Activated B cell treated with CpG ODN at 0.5 μM for 24 hours (primary cell): ENCODE data around the gene SLC35D1. TPM values are rescaled to one million over a fixed set of nuclear protein-coding genes. Genes with fewer than 3 reads are reported as not detected.

Experiments
- ATAC-seq: fragments of 200-7000 bp; cut with Tn5 transposase; one replicate; pipeline ENCODE4 v1.10.0; 2021; ENCODE audit warnings: low read depth, mild to moderate bottlenecking, moderate library complexity
- CTCF ChIA-PET: fragments of 350-600 bp; sonication (Branson Sonifier 250); formaldehyde crosslinking; loops from one replicate; lab custom pipeline; 2021; ENCODE audit warnings: antibody characterized with exemption; lab: Charles Lee
- POLR2A ChIA-PET: fragments of 350-600 bp; sonication (Branson Sonifier 250); formaldehyde crosslinking; loops from one replicate; lab custom pipeline; 2021; ENCODE audit warnings: antibody characterized with exemption; lab: Charles Lee
- DNase-seq: peaks from one replicate; pipeline ENCODE4 v3.0.0; 2022
- H3K27ac Mint-ChIP-seq: one replicate; pipeline ENCODE4 v1.8.0; 2020; ENCODE audit warnings: mixed read lengths
- H3K27me3 Mint-ChIP-seq: one replicate; pipeline ENCODE4 v1.8.0; 2021; ENCODE audit warnings: mixed read lengths
- H3K36me3 Mint-ChIP-seq: one replicate; pipeline ENCODE4 v1.8.0; 2021; ENCODE audit warnings: low read depth, mixed read lengths
- H3K4me1 Mint-ChIP-seq: one replicate; pipeline ENCODE4 v1.8.0; 2021; ENCODE audit warnings: mixed read lengths
- H3K4me3 Mint-ChIP-seq: one replicate; pipeline ENCODE4 v1.8.0; 2020; ENCODE audit warnings: mild to moderate bottlenecking, mixed read lengths
- H3K9me3 Mint-ChIP-seq: one replicate; pipeline ENCODE4 v1.8.0; 2020; ENCODE audit warnings: mixed read lengths
- CTCF ChIP-seq: fragments of 200-600 bp; IDR thresholded peaks from one replicate; pipeline ENCODE4 v1.8.0; 2022; ENCODE audit warnings: antibody characterized with exemption, mild to moderate bottlenecking
- intact Hi-C: fragments of 100-400 bp; cut with micrococcal nuclease; formaldehyde crosslinking; loops from one replicate; pipeline ENCODE4 v1.15.1; 2024
- total RNA-seq: library from RNA; stranded (reverse); gene quantifications from 2 replicates; pipeline ENCODE4 v1.2.3, GENCODE V29; 2022

Gene SLC35D1
- total RNA-seq, 1 donor from 2014 or later: 11.1 TPM

DNA sequence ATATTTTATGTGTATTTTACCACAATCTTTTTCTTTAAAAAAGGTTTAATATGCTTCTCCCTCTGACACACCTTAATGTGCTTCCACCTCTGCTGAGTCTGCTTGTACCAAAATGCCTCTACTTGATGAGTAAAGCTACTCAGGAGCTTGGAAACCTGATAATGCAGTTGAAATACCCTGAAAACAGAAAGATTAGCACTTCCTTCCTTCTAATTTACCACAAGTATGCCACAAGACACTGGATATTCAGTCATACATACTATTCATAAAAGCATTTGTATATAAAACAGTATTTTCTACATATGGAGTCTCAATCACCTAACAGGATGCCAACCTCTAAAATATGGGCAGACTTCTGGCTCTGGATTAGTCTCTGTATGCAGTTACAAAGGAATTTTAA is 55.0 kb downstream of the SLC35D1 start:
- peaks cover 41% of the 10 kb centered on the region for H3K36me3 Mint-ChIP-seq
- no peak for DNase-seq
- H3K27me3 Mint-ChIP-seq: no peaks in the 10 kb centered on the region
- CTCF ChIA-PET: interaction anchor here (3.8 kb wide), 1 partner anchor 150 kb away, joined by 34 read pairs; no protein-coding TSS in a partner anchor
- H3K4me3 Mint-ChIP-seq: no peak overlapping the region
- peaks cover 15% of the 10 kb centered on the region for H3K4me1 Mint-ChIP-seq
- POLR2A ChIA-PET: no interaction called here
- no peaks in the 10 kb centered on the region for H3K9me3 Mint-ChIP-seq
- no peak for TF ChIP-seq CTCF
- ATAC-seq: no peak
- H3K27ac Mint-ChIP-seq: peak overlapping the region; percentile 50
- intact Hi-C loops: loop anchor here (5.0 kb wide), 2 partner anchors 53 to 62 kb away; partner anchors contain the start of gene SLC35D1

DNA sequence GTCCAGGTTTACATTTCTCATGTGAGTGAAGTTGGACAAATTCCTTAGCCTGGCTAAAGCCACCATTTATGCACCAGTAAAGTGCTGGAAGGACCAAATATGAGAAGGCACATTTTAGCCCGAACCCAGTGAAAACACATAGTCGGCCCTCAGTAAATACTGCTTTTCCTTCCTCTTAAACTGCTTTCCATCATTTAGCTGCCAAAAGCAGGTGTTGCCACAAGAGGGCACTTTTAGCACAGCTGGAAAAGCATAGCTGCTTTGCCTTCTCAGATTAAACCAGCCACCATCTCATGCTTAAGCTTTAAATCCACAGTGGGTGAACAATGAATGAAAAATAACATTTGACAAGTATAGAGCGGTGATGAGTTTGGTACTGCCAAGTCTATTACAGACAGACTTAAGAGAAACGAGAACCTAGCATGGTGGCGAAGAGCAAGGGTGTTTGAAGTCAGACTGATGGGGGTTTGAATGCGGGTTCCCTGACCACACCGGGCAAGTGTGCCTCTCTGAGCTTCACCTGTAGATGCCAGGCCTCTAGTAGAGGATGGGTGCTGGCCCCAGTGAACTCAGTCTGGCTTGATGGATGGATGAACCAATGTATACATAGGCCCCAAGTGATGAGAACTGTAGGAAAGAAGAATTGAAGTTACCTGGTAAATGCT is 57.8 kb downstream of the SLC35D1 start:
- H3K4me3 Mint-ChIP-seq: no peak overlapping the region
- no peaks in the 10 kb centered on the region for H3K9me3 Mint-ChIP-seq
- no peak for TF ChIP-seq CTCF
- peak; percentile 18 for DNase-seq
- peaks cover 10% of the 10 kb centered on the region for H3K4me1 Mint-ChIP-seq
- ATAC-seq: peak; percentile 86
- no peak overlapping the region for H3K27ac Mint-ChIP-seq
- POLR2A ChIA-PET: interaction anchor here (0.6 to 1.3 kb wide), 4 partner anchors 59 to 328 kb away, joined by 3 to 4 read pairs (median 3); partner anchors contain the start of genes DNAI4 and MIER1
- CTCF ChIA-PET: interaction anchor here (0.7 to 4.1 kb wide), 21 partner anchors 9 to 1035 kb away, joined by 3 to 170 read pairs (median 3); partner anchors contain the start of genes C1orf141 and SLC35D1
- peaks cover 17% of the 10 kb centered on the region for H3K36me3 Mint-ChIP-seq
- no peaks in the 10 kb centered on the region for H3K27me3 Mint-ChIP-seq
- intact Hi-C loops: loop anchor here (1.0 to 5.0 kb wide), 7 partner anchors 56 to 504 kb away; partner anchors contain the start of gene SLC35D1

DNA sequence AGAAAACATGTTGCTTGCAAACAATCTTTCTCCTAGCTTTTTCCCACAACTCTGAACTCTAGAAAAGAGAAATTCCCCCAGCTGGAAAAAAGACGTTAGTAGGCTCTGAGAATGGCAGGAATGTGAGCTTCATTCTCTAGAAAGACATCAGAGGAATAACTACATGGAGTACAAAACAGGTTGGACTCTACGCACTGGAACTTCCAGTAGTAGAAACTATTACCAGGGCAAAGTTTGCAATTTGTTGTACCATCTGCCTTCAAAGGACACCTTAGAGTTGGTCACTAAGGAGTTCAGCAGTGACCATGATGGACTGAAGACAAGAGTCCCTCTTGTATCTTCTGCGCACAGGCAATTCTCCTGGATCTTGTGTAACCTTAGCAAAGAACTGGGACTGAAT is 60.9 kb downstream of the SLC35D1 start:
- CTCF ChIA-PET: interaction anchor here (0.8 to 2.1 kb wide), 2 partner anchors 156 to 220 kb away, joined by 3 to 12 read pairs; no protein-coding TSS in a partner anchor
- Mint-ChIP-seq H3K27ac (no peak overlapping the region), H3K27me3 (no peaks in the 10 kb centered on the region), H3K9me3 (no peaks in the 10 kb centered on the region), H3K4me3 (no peak overlapping the region), H3K4me1 (peaks cover 10% of the 10 kb centered on the region), H3K36me3 (peaks cover 27% of the 10 kb centered on the region)
- POLR2A ChIA-PET: no interaction called here
- no peak for TF ChIP-seq CTCF
- DNase-seq (no peak), ATAC-seq (no peak)
- intact Hi-C loops: no loop called here

DNA sequence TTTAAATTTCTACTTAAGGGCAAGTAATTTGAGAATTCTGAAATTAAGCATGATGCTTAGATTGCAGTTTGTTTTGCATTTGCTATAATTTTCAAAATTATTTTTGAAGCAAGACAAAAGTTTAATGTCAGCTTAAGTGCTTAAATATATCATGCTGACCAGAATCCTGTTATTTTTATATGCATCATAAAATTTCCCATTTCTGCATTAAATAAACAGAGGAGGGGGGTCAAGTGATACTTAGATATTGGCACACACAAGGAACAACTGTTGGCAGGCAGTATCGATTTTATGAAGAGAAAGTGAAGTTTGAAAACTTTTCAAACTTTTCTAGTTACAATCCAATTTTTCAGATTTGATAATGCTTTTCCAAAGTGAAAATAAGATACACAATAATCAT is 68.1 kb downstream of the SLC35D1 start:
- TF ChIP-seq CTCF: no peak
- no peak overlapping the region for H3K27ac Mint-ChIP-seq
- ATAC-seq (no peak), DNase-seq (no peak)
- CTCF ChIA-PET: interaction anchor here (0.8 kb wide), 1 partner anchor 164 kb away, joined by 3 read pairs; no protein-coding TSS in a partner anchor
- H3K9me3 Mint-ChIP-seq: no peaks in the 10 kb centered on the region
- peaks cover 19% of the 10 kb centered on the region for H3K4me1 Mint-ChIP-seq
- POLR2A ChIA-PET: interaction anchor here (0.7 kb wide), 1 partner anchor 639 kb away, joined by 5 read pairs; no protein-coding TSS in a partner anchor
- H3K36me3 Mint-ChIP-seq: peaks cover 68% of the 10 kb centered on the region
- H3K4me3 Mint-ChIP-seq: no peak overlapping the region
- intact Hi-C loops: no loop called here
- no peaks in the 10 kb centered on the region for H3K27me3 Mint-ChIP-seq

DNA sequence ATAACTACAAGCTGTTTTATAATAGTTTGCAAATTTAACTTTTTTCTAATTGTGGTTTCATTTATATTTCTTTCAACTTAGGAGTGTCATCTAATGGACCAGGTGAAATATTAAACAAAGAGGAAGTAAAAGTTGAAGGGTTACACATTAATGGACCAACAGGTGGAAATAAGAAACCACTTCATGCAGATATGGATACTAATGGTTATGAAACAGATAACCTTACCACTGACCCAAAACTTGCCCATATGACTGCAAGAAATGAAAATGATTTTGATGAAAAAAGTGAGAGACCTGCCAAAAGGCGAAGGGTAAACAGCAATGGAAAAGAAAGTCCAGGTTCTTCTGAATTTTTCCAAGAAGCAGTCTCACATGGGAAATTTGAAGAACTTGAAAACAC is 69.5 kb downstream of the SLC35D1 start:
- ATAC-seq (peak; percentile 64), DNase-seq (no peak)
- Mint-ChIP-seq H3K27ac (peak overlapping the region; percentile 26), H3K27me3 (no peaks in the 10 kb centered on the region), H3K4me3 (no peak overlapping the region), H3K36me3 (peaks cover 66% of the 10 kb centered on the region), H3K9me3 (no peaks in the 10 kb centered on the region), H3K4me1 (peaks cover 19% of the 10 kb centered on the region)
- intact Hi-C loops: loop anchor here (5.0 kb wide), 2 partner anchors 37 to 448 kb away; partner anchors contain the start of gene SERBP1
- TF ChIP-seq CTCF: no peak
- POLR2A ChIA-PET: no interaction called here
- CTCF ChIA-PET: interaction anchor here (1.4 to 1.7 kb wide), 2 partner anchors 11 to 165 kb away, joined by 3 to 4 read pairs; no protein-coding TSS in a partner anchor
